ENCODE results near the gene GCNT4. TPM values are rescaled to one million over a fixed set of nuclear protein-coding genes. Genes with fewer than 3 reads are reported as not detected.

Gene GCNT4
- total RNA-seq, 4 donors from 2014 or later = 3.3 to 63.7 (median 17.8) TPM

DNA sequence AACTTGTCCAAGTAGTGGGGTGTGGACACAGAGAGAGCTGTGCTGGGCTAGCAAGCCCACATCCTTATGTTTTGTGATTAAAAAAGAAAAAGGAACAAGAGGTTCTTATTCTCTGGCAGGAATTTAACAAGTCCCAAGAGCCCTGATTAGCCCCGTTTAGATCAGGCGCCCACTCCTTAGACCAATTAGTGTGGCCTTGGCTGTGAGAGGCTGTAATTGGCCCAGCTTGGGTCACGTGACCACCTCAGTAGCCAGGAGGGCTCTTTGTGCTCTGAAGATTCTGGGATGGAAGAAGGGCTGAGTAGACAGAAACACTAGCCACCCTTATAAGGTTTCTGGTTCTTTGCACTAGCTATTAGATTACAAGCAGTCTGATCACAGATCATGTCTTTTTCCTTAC, 31.1 kb downstream of the GCNT4 start:
- Histone ChIP-seq H3K4me3 (no peak overlapping the region), H3K27me3 (no peaks in the 10 kb centered on the region), H3K9me3 (no peaks in the 10 kb centered on the region), H3K27ac (no peak overlapping the region), H3K4me1 (no peaks in the 10 kb centered on the region), H3K36me3 (no peaks in the 10 kb centered on the region)
- DNase-seq = no peak
- TF ChIP-seq CTCF (IDR thresholded peaks at IDR 0.05) = no peak
- no peak for TF ChIP-seq POLR2A (IDR thresholded peaks at IDR 0.05)

GRCh38 chr5:75020016-75020656, 32.2 kb downstream of the GCNT4 start:
- Histone ChIP-seq H3K4me3 (no peak overlapping the region), H3K27me3 (no peaks in the 10 kb centered on the region), H3K27ac (no peak overlapping the region), H3K4me1 (no peaks in the 10 kb centered on the region), H3K9me3 (no peaks in the 10 kb centered on the region), H3K36me3 (no peaks in the 10 kb centered on the region)
- peak in 1 of 3 donors; percentile 52 for DNase-seq
- no peak for TF ChIP-seq POLR2A (IDR thresholded peaks at IDR 0.05)
- TF ChIP-seq CTCF (IDR thresholded peaks at IDR 0.05) = peak in 1 of 6 experiments; percentile 28

DNA sequence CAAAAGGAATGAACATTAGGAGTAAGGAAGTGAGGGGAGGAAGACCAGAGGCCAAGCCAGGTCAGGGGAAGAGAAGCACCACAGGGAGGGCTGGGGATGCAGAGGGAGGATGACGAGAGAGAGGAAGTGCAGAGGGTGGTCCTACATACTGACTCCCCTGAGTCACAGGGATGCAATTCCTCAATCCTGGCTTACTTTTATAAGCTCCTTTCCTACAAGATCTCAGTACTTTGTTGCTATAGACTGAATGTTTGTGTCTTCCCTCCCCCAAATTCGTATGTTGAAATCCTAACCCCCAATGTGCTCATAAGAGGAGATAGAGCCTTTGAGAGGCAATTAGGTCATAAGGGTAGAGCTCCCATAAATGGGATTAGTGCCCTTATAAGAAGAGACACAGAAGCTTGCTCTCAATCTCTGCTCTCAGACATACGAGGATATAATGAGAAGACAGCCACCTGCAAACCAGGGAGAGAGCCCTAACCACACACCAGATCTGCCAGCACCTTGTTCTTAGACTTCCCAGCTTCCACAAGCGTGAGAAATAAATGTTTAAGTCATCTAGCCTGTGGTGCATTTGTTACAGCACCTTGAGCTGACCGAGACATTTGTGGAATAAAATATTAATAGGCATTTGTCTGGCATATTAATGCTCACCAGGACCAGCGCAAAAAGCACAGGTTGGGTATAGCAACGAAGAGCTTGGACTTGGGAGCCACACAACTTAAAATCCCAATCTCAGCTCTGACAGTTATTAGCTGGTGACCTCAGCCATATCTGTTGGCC, 33.4 kb downstream of the GCNT4 start:
- TF ChIP-seq POLR2A (IDR thresholded peaks at IDR 0.05) (no peak), CTCF (IDR thresholded peaks at IDR 0.05) (no peak)
- Histone ChIP-seq H3K27me3 (no peaks in the 10 kb centered on the region), H3K36me3 (no peaks in the 10 kb centered on the region), H3K4me1 (no peaks in the 10 kb centered on the region), H3K4me3 (no peak overlapping the region), H3K27ac (no peak overlapping the region), H3K9me3 (no peaks in the 10 kb centered on the region)
- DNase-seq = no peak

- H3K27ac ChIP-seq = no peak overlapping the region
- no peaks in the 10 kb centered on the region for H3K36me3 ChIP-seq
- no peak overlapping the region for H3K4me3 ChIP-seq
- TF ChIP-seq CTCF (IDR thresholded peaks at IDR 0.05) (no peak), POLR2A (IDR thresholded peaks at IDR 0.05) (no peak)
- no peak for DNase-seq
- H3K9me3 ChIP-seq = no peaks in the 10 kb centered on the region
- no peaks in the 10 kb centered on the region for H3K27me3 ChIP-seq
- H3K4me1 ChIP-seq = no peaks in the 10 kb centered on the region
Observed at GRCh38 chr5:75017971-75018370, 34.4 kb downstream of the GCNT4 start.

GRCh38 chr5:75016896-75017295, 35.5 kb downstream of the GCNT4 start:
- H3K9me3 ChIP-seq = no peaks in the 10 kb centered on the region
- TF ChIP-seq POLR2A (IDR thresholded peaks at IDR 0.05) (no peak), CTCF (IDR thresholded peaks at IDR 0.05) (no peak)
- no peaks in the 10 kb centered on the region for H3K4me1 ChIP-seq
- H3K27me3 ChIP-seq = no peaks in the 10 kb centered on the region
- no peaks in the 10 kb centered on the region for H3K36me3 ChIP-seq
- H3K4me3 ChIP-seq = no peak overlapping the region
- DNase-seq = no peak
- no peak overlapping the region for H3K27ac ChIP-seq

All from Peyer's patch (tissue), 4 donors.